Activated T-helper 1 cell treated with anti-CD3 and anti-CD28 coated beads, Interleukin-12 subunit alpha, Interleukin-12 subunit beta, Interleukin-2, Interleukin-4 antibody, amounts not matched to agents 30 ng/mL and 10 ng/mL and 1 ng/mL, durations not matched to agents 14 hours and 24 hours and 36 hours (primary cell): ENCODE results near the gene GPR152. TPM values are rescaled to one million over a fixed set of nuclear protein-coding genes. Genes with fewer than 3 reads are reported as not detected.

Experiments used
- DNase-seq: peaks from one replicate; pipeline ENCODE4 v3.0.0; 2021; ENCODE audit warnings: low spot score
- H3K27ac Mint-ChIP-seq: one replicate; pipeline ENCODE4 v1.8.0; 2021; ENCODE audit warnings: mild to moderate bottlenecking, mixed read lengths
- H3K27me3 Mint-ChIP-seq: one replicate; pipeline ENCODE4 v1.8.0; 2022; ENCODE audit warnings: mild to moderate bottlenecking, moderate library complexity, mixed read lengths; ENCODE audit not compliant: insufficient read depth
- H3K36me3 Mint-ChIP-seq: one replicate; pipeline ENCODE4 v1.8.0; 2021; ENCODE audit warnings: low read depth, mixed read lengths
- H3K4me1 Mint-ChIP-seq: one replicate; pipeline ENCODE4 v1.8.0; 2021; ENCODE audit warnings: low read depth, mixed read lengths
- H3K4me3 Mint-ChIP-seq: one replicate; pipeline ENCODE4 v1.8.0; 2021; ENCODE audit warnings: mild to moderate bottlenecking, moderate library complexity, mixed read lengths
- H3K9me3 Mint-ChIP-seq: one replicate; pipeline ENCODE4 v1.8.0; 2021; ENCODE audit warnings: mixed read lengths
- intact Hi-C: fragments of 100-400 bp; cut with micrococcal nuclease; formaldehyde crosslinking; loops from one replicate; pipeline ENCODE4 v1.15.1; 2024
- total RNA-seq: library from RNA; stranded (reverse); gene quantifications from 2 replicates; pipeline ENCODE4 v1.2.3, GENCODE V29; 2022

The GPR152 gene
- not detected in 2 replicates for total RNA-seq

GRCh38 chr11:67452141-67452952, at the start of gene GPR152:
Gene GPR152, minus strand, starts transcription at chr11:67452729. Its CDS starts 5 bp downstream, at chr11:67452724.
- no peak for DNase-seq
- Mint-ChIP-seq H3K4me1 (peaks cover 10% of the 10 kb centered on the region), H3K4me3 (no peak within 1 kb of the TSS), H3K27me3 (peaks cover 3% of the 10 kb centered on the region), H3K9me3 (no peaks in the 10 kb centered on the region), H3K36me3 (no peaks in the 10 kb centered on the region), H3K27ac (no peak within 1 kb of the TSS)
- intact Hi-C loops = no loop called here

GRCh38 chr11:67501854-67502253, 49.3 kb upstream of the GPR152 start:
- no peak overlapping the region for H3K27ac Mint-ChIP-seq
- intact Hi-C loops = no loop called here
- H3K4me3 Mint-ChIP-seq = no peak overlapping the region
- peaks cover 37% of the 10 kb centered on the region for H3K4me1 Mint-ChIP-seq
- H3K36me3 Mint-ChIP-seq = peaks cover 34% of the 10 kb centered on the region
- no peaks in the 10 kb centered on the region for H3K9me3 Mint-ChIP-seq
- no peaks in the 10 kb centered on the region for H3K27me3 Mint-ChIP-seq
- no peak for DNase-seq

DNA sequence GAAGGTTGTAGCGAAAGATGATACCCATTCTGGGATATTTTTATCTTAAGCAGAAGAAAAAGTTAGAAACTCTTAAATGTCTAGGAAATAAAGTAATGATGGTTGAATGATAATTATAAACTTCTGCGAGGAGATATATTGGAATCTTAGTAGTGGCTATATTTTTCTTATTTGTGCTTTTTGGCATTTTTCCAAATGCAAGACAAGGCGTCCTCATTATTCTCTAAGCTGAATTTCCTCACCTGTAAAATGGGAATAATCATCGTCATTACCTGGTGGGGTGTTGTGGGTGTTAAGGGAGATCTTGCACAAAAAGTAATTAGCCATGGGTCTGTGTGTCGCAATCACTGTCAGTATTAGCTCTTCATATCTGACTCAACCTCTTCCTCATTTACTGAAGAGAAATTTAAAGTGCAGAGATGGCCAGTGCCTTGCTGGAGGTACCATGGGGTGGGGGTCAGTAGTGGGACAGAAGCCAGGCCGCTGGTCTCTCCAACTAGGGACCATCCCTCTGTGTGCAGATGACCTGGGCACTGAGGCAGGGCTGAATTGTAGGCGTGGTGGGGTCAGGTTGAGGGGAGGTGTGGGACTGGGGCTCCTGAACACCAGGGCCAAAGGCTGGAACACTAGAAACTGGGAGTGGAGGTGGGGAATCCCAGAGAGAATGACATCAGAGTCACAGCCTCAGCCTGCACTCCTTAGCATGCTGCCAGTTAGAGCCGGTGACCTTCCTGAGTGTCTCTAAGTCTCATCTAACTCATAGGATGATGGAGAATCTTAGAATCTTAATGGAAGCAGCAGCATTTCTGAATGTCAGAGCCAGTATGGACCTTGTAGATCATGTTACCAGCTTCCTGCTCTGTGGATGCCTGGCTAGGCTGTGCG, 48.5 kb upstream of the GPR152 start:
- peak overlapping the region; percentile 6 for H3K27ac Mint-ChIP-seq
- no peaks in the 10 kb centered on the region for H3K27me3 Mint-ChIP-seq
- peak overlapping the region; percentile 4 for H3K4me3 Mint-ChIP-seq
- DNase-seq = no peak
- H3K36me3 Mint-ChIP-seq = peaks cover 33% of the 10 kb centered on the region
- no peaks in the 10 kb centered on the region for H3K9me3 Mint-ChIP-seq
- H3K4me1 Mint-ChIP-seq = peaks cover 29% of the 10 kb centered on the region
- intact Hi-C loops = no loop called here

- Mint-ChIP-seq H3K4me1 (peaks cover 24% of the 10 kb centered on the region), H3K36me3 (peaks cover 39% of the 10 kb centered on the region), H3K27me3 (no peaks in the 10 kb centered on the region), H3K27ac (peak overlapping the region; percentile 55), H3K4me3 (no peak overlapping the region), H3K9me3 (no peaks in the 10 kb centered on the region)
- DNase-seq = no peak
- intact Hi-C loops = no loop called here
Observed at GRCh38 chr11:67500484-67500821, 47.9 kb upstream of the GPR152 start.

GRCh38 chr11:67499808-67500483, 47.4 kb upstream of the GPR152 start:
- H3K27ac Mint-ChIP-seq = no peak overlapping the region
- no peaks in the 10 kb centered on the region for H3K9me3 Mint-ChIP-seq
- intact Hi-C loops = no loop called here
- no peaks in the 10 kb centered on the region for H3K27me3 Mint-ChIP-seq
- no peak overlapping the region for H3K4me3 Mint-ChIP-seq
- H3K36me3 Mint-ChIP-seq = peaks cover 39% of the 10 kb centered on the region
- no peak for DNase-seq
- peaks cover 23% of the 10 kb centered on the region for H3K4me1 Mint-ChIP-seq

DNA sequence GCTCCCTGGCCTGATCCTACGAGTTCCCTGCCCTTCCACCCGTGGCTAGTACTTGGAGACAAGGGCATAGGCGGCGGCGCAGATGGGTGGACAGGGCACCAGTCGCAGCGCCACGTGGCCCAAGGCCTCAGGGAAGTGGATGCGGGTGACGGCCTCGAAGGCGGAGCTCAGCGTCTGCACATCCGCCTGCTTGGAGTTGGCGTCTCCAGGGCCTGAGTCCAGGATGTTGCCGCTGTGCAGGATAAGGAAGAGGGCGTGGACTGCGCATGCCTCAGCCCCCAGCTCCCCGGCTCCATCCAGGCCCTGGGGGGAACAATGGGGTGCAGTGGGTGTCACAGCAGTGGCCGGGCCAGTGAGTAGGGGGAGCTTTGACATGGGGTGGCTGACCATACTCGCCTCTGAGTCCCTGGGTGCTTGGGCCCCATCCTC, 46.0 kb upstream of the GPR152 start:
- peaks cover 23% of the 10 kb centered on the region for H3K4me1 Mint-ChIP-seq
- no peaks in the 10 kb centered on the region for H3K27me3 Mint-ChIP-seq
- no peak for DNase-seq
- intact Hi-C loops = no loop called here
- H3K4me3 Mint-ChIP-seq = no peak overlapping the region
- H3K27ac Mint-ChIP-seq = no peak overlapping the region
- no peaks in the 10 kb centered on the region for H3K9me3 Mint-ChIP-seq
- peaks cover 39% of the 10 kb centered on the region for H3K36me3 Mint-ChIP-seq

DNA sequence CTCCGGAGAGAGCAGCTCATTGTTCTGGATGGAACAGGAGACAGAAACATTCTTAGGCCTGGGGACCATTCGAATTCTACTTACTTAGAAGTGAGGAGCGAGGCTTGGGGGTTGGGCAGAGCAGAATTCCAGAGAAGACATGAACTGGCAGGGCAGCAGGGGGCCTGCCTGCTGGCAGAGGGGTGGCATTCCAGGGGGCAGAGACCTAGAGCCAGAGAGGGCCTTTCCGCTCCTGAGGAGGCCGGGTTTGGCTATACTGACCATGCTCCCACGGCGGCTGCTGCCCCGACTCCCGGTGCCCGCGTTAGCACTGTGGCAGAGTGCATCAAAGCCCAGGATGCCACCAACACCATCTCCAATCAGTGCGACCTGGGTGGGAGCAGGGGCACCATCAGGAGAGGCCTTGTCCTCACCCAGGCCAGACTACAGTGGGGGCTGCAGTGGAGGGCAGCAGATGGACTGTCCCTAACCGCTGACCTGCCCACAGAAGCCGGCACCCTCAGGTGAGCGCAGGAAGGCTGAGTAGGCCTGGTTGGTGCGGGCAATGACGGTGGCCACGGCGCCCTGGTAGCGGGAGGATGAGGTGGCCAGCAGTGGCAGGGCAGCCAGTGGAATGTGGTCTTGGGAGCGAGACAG, 45.2 kb upstream of the GPR152 start:
- H3K27me3 Mint-ChIP-seq = no peaks in the 10 kb centered on the region
- peaks cover 19% of the 10 kb centered on the region for H3K4me1 Mint-ChIP-seq
- H3K36me3 Mint-ChIP-seq = peaks cover 37% of the 10 kb centered on the region
- no peak overlapping the region for H3K4me3 Mint-ChIP-seq
- H3K27ac Mint-ChIP-seq = no peak overlapping the region
- no peaks in the 10 kb centered on the region for H3K9me3 Mint-ChIP-seq
- intact Hi-C loops = no loop called here
- no peak for DNase-seq

DNA sequence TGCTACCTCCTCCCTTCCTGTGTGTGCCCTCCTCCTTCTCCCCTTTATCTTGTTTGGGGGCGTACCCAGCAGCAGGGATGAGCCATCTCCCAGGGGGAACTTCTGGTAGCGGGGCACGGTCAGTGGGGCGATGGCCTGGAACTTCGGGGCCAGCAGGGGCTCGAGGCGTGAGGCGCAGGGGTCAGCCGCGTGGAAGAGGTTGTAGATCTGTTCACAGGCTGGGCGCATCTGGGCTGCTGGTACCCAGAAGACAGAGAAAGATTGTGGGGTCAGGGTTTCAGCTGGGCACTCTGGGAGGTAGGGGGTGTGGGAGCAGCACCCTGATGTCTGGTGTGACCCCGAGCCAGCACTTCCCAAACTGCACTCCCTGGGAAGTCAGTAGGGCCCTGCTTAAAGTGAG, 43.6 kb upstream of the GPR152 start:
- no peaks in the 10 kb centered on the region for H3K27me3 Mint-ChIP-seq
- H3K9me3 Mint-ChIP-seq = no peaks in the 10 kb centered on the region
- H3K4me3 Mint-ChIP-seq = no peak overlapping the region
- H3K4me1 Mint-ChIP-seq = peaks cover 8% of the 10 kb centered on the region
- no peak for DNase-seq
- no peak overlapping the region for H3K27ac Mint-ChIP-seq
- intact Hi-C loops = no loop called here
- H3K36me3 Mint-ChIP-seq = peaks cover 33% of the 10 kb centered on the region

GRCh38 chr11:67495234-67496005, 42.9 kb upstream of the GPR152 start:
- H3K27me3 Mint-ChIP-seq = no peaks in the 10 kb centered on the region
- H3K4me3 Mint-ChIP-seq = no peak overlapping the region
- no peak for DNase-seq
- H3K4me1 Mint-ChIP-seq = peaks cover 1% of the 10 kb centered on the region
- no peak overlapping the region for H3K27ac Mint-ChIP-seq
- H3K36me3 Mint-ChIP-seq = peaks cover 30% of the 10 kb centered on the region
- intact Hi-C loops = no loop called here
- no peaks in the 10 kb centered on the region for H3K9me3 Mint-ChIP-seq

DNA sequence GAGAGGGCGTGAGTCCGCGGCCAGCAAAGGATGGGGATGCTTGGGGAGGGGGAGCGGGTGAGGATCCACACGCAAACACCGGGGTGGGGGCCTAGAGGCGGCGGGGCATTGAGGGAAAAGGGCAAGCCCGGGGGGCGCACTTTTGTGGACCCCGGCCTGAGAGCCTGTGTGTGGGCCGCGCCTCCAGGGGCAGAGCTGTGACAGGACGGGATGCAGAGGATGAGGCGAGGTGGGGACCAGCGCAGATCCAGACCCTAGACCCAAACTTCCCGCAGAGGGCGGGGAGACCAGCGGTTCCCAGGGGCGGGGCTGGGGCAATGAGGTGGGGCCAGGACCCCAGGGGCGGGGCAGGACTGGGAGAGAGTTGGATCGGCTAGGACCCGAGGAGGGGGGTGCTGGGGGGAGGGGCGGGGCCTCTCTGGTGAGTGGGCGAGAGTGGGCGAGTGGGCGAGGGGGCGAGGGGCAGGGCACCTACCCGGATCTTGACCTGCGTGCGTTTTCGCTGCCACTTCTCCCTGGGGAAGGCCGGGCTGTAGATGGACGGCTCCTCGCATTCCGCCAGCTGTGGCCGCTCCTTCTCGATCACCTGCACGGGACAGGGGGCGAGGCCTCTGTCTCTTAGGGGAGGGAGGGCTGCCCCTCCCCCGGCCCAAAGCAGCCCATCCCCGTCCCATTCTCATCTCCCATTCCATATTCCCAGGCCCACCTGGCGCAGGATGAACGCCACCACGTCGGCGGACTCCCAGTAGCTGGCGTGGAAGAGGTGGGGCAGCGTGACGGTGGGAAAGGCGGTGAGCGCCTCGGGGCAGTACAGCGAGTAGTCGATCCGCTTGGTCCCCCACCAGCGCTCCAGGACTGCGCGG, 42.1 kb upstream of the GPR152 start:
- intact Hi-C loops = no loop called here
- Mint-ChIP-seq H3K36me3 (peaks cover 31% of the 10 kb centered on the region), H3K4me1 (peaks cover 4% of the 10 kb centered on the region), H3K9me3 (no peaks in the 10 kb centered on the region), H3K27me3 (no peaks in the 10 kb centered on the region), H3K27ac (no peak overlapping the region), H3K4me3 (no peak overlapping the region)
- DNase-seq = no peak

- Mint-ChIP-seq H3K4me1 (peaks cover 8% of the 10 kb centered on the region), H3K27ac (no peak overlapping the region), H3K9me3 (no peaks in the 10 kb centered on the region), H3K36me3 (peaks cover 29% of the 10 kb centered on the region), H3K27me3 (no peaks in the 10 kb centered on the region), H3K4me3 (no peak overlapping the region)
- intact Hi-C loops = no loop called here
- DNase-seq = no peak
Observed at GRCh38 chr11:67493548-67494370, 41.2 kb upstream of the GPR152 start.
